Fibroblast of lung (primary cell): ENCODE results near the gene PRAMEF20.

ENCODE experiments used
- EZH2 ChIP-seq: IDR thresholded peaks from 2 replicates; pipeline ENCODE4 v1.5.1; 2012; ENCODE audit warnings: low read length, control low read depth, mild to moderate bottlenecking; ENCODE audit errors: missing control alignments
- TF ChIP-seq, protein P1 (sequence below), 2 donors: IDR thresholded peaks in 1 of 2; conservative IDR thresholded peaks in 1 of 2; 1 replicate in 1 of 2; 2 replicates in 1 of 2; pipeline ENCODE4 v1.5.1; 2011 to 2012; ENCODE audit warnings: low read length in 2 of 2, control low read depth in 1 of 2, inconsistent platforms in 1 of 2, low read depth in 1 of 2, mild to moderate bottlenecking in 1 of 2

DNA sequence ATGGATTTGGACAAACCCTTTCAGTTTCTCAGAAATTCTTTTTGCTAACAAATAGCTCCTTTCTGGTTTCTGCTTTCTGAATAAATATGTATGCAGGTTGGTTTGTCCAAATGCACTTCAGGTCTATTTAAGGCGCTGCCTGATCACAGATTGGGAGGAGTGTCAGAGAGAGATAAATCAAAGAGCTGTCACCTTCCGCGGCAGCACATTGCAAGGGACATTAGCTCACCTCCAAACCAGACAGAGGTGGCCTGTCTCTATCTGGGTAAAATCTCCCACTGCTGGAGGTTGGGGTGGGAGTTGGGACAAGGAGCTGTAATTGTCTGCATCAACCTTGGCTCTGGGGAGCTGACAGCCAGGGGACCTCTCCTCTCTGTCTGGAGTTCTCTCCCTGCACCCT is 25.2 kb downstream of the PRAMEF20 start:
- TF ChIP-seq, protein P1, sequence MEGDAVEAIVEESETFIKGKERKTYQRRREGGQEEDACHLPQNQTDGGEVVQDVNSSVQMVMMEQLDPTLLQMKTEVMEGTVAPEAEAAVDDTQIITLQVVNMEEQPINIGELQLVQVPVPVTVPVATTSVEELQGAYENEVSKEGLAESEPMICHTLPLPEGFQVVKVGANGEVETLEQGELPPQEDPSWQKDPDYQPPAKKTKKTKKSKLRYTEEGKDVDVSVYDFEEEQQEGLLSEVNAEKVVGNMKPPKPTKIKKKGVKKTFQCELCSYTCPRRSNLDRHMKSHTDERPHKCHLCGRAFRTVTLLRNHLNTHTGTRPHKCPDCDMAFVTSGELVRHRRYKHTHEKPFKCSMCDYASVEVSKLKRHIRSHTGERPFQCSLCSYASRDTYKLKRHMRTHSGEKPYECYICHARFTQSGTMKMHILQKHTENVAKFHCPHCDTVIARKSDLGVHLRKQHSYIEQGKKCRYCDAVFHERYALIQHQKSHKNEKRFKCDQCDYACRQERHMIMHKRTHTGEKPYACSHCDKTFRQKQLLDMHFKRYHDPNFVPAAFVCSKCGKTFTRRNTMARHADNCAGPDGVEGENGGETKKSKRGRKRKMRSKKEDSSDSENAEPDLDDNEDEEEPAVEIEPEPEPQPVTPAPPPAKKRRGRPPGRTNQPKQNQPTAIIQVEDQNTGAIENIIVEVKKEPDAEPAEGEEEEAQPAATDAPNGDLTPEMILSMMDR (conservative IDR thresholded peaks at IDR 0.05 in 1 of 2, IDR thresholded peaks at IDR 0.05 in 1 of 2; ENCODE audit: low read depth in 1 of 2, low read length in 2 of 2) = no peak
- no peak for TF ChIP-seq EZH2
